GM18909 (cell line): ENCODE measurements around the gene C14orf132.
"Not testable (repeated sequence)": the region's sequence is repeated elsewhere in the genome, so short reads cannot be mapped to it uniquely, and the experiment has no call there.

Experiments
- ATAC-seq: cut with Tn5 transposase; IDR thresholded peaks from one replicate; pipeline ENCODE4 v1.9.1; 2021; ENCODE audit warnings: mild to moderate bottlenecking; ENCODE audit not compliant: unreplicated experiment, poor library complexity

Gene C14orf132

GRCh38 chr14:96038920-96039632, at the start of gene C14orf132:
Gene C14orf132 (plus strand): TSS chr14:96039362. CDS start chr14:96039501, 139 bp downstream.
- ATAC-seq = peak; percentile 57

- ATAC-seq = no peak
These were observed 45.2 kb upstream of the C14orf132 start for GRCh38 chr14:95993768-95994592.

GRCh38 chr14:95994593-95994928, 44.6 kb upstream of the C14orf132 start:
- ATAC-seq = no peak

- ATAC-seq = no peak
These were observed 40.5 kb upstream of the C14orf132 start for GRCh38 chr14:95998656-95999055.

- ATAC-seq = no peak
These were observed 37.2 kb upstream of the C14orf132 start for GRCh38 chr14:96001866-96002497.

GRCh38 chr14:96002498-96002884, 36.7 kb upstream of the C14orf132 start:
- ATAC-seq = no peak

- no peak for ATAC-seq
These were observed 28.0 kb upstream of the C14orf132 start for GRCh38 chr14:96011131-96011530.

- no peak for ATAC-seq
These were observed 27.6 kb upstream of the C14orf132 start for GRCh38 chr14:96011607-96012006.

- not testable (repeated sequence) for ATAC-seq
These were observed 26.4 kb upstream of the C14orf132 start for GRCh38 chr14:96012757-96013156.

GRCh38 chr14:96014176-96014575, 25.0 kb upstream of the C14orf132 start:
- no peak for ATAC-seq

GRCh38 chr14:96016501-96017160, 22.5 kb upstream of the C14orf132 start:
- ATAC-seq = no peak

- no peak for ATAC-seq
These were observed 21.3 kb upstream of the C14orf132 start for GRCh38 chr14:96017882-96018281.

GRCh38 chr14:96027431-96028355, 11.5 kb upstream of the C14orf132 start:
- ATAC-seq = no peak

GRCh38 chr14:96029089-96029645, 10.0 kb upstream of the C14orf132 start:
- ATAC-seq = no peak

GRCh38 chr14:96030108-96030760, 8.9 kb upstream of the C14orf132 start:
- no peak for ATAC-seq

GRCh38 chr14:96031691-96032090, 7.5 kb upstream of the C14orf132 start:
- ATAC-seq = no peak

GRCh38 chr14:96035456-96035855, 3.7 kb upstream of the C14orf132 start:
- no peak for ATAC-seq

- ATAC-seq = no peak
These were observed 1.1 kb upstream of the C14orf132 start for GRCh38 chr14:96037891-96038557.
